Measurements from ENCODE around the gene NDN.

GRCh38 chr15:23642413-23643044, 44.6 kb downstream of the NDN start:
- TF ChIP-seq CTCF (IDR thresholded peaks at IDR 0.05; ENCODE audit: poor library complexity), result peak; percentile 73
- no peak for TF ChIP-seq EZH2phosphoT487 (IDR thresholded peaks at IDR 0.05; ENCODE audit: low read depth, severe bottlenecking, unreplicated experiment)
